A673 (cell line): Measurements from ENCODE around the gene ERFE. TPM values are rescaled to one million over a fixed set of nuclear protein-coding genes. Genes with fewer than 3 reads are reported as not detected.

ENCODE experiments used
- BruUV-seq: library from RNA; stranded (reverse); fragments of 400-500 nt; replicated peaks from 2 replicates; lab custom pipeline; 2021; lab: Mats Ljungman, UMichigan
- CTCF ChIA-PET: fragments of 300-600 bp; sonication (Branson Sonifier 250); formaldehyde crosslinking; loops from one replicate; lab custom pipeline; 2022; ENCODE audit warnings: antibody characterized with exemption; lab: Charles Lee
- POLR2A ChIA-PET: fragments of 300-600 bp; sonication (Branson Sonifier 250); formaldehyde crosslinking; loops from one replicate; lab custom pipeline; 2022; ENCODE audit warnings: antibody characterized with exemption; ENCODE audit not compliant: low non-redundant PET; lab: Charles Lee
- DNase-seq: peaks from one replicate; pipeline ENCODE4 v3.0.0-alpha.2; 2015; ENCODE audit warnings: low spot score
- H3K27ac ChIP-seq: fragments of 200-600 bp; sonication (generic); 2 replicates; pipeline ENCODE4 v1.5.1; 2016; ENCODE audit warnings: mixed run types, low read depth, mild to moderate bottlenecking, mixed read lengths, antibody characterized with exemption, low read length; ENCODE audit not compliant: poor library complexity, severe bottlenecking
- H3K27me3 ChIP-seq: fragments of 200-600 bp; sonication (generic); replicated peaks from 2 replicates; pipeline ENCODE4 v1.6.1; 2017; ENCODE audit warnings: mixed run types, low read depth, mild to moderate bottlenecking, mixed read lengths, antibody characterized with exemption, low read length; ENCODE audit not compliant: insufficient read depth, poor library complexity
- H3K36me3 ChIP-seq: fragments of 200-600 bp; sonication (generic); 2 replicates; pipeline ENCODE4 v1.6.1; 2016; ENCODE audit warnings: mixed run types, mild to moderate bottlenecking, mixed read lengths, antibody characterized with exemption, low read length; ENCODE audit not compliant: insufficient read depth, poor library complexity, severe bottlenecking
- H3K4me1 ChIP-seq: fragments of 200-600 bp; sonication (generic); 2 replicates; pipeline ENCODE4 v1.6.1; 2017; ENCODE audit warnings: mixed run types, mild to moderate bottlenecking, mixed read lengths, antibody characterized with exemption, low read length; ENCODE audit not compliant: insufficient read depth, poor library complexity, severe bottlenecking
- H3K4me3 ChIP-seq: fragments of 200-600 bp; sonication (generic); 2 replicates; pipeline ENCODE4 v1.5.1; 2016; ENCODE audit warnings: low read depth, mixed run types, mild to moderate bottlenecking, mixed read lengths, low read length; ENCODE audit not compliant: poor library complexity, severe bottlenecking
- H3K9me3 ChIP-seq: fragments of 200-600 bp; sonication (generic); 2 replicates; pipeline ENCODE4 v1.6.1; 2016; ENCODE audit warnings: mixed run types, low read depth, mild to moderate bottlenecking, mixed read lengths, antibody characterized with exemption, low read length; ENCODE audit not compliant: poor library complexity, severe bottlenecking
- EZH2 ChIP-seq: fragments of 200-600 bp; sonication (generic); IDR thresholded peaks from 2 replicates; pipeline ENCODE4 v1.6.1; 2017; ENCODE audit warnings: borderline replicate concordance, low read depth, mild to moderate bottlenecking, mixed read lengths, antibody characterized with exemption, low read length; ENCODE audit not compliant: poor library complexity, severe bottlenecking
- intact Hi-C: fragments of 100-400 bp; cut with micrococcal nuclease; formaldehyde crosslinking; loops from one replicate; pipeline ENCODE4 v1.10.0; 2022; ENCODE audit not compliant: unreplicated experiment
- total RNA-seq: library from RNA; stranded (reverse); gene quantifications from 2 replicates; pipeline ENCODE4 v1.2.3, GENCODE V29; 2021
- TF ChIP-seq, protein P1 (sequence below): fragments of 300-800, 200-600 bp; sonication (generic); conservative IDR thresholded peaks from 2 replicates; pipeline ENCODE4 v1.5.1; 2017; ENCODE audit warnings: low read depth, mild to moderate bottlenecking, antibody characterized with exemption, low read length, moderate library complexity, mixed read lengths

The ERFE gene
- total RNA-seq, 1 experiment from 2014 or later = 6.1 TPM

DNA sequence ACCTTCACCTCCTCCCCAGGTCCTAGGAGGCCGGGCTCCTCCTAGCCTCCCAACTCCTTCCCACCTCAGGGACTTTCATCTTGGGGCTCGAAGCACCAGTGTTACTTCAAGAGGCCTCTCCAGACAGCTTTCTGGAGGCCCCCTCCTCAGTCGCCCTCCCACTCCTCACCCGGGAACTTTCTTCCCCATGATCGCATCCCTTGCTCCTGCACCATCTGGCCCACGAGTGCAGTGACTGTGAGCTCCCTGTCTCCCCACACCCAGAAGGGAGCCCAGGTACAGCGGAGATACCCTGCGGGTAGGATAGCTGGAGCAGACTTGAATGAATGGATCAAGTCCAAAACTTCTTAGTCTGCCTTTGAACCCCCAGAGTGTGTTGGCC, 6.1 kb downstream of the ERFE start:
- H3K9me3 ChIP-seq = no peaks in the 10 kb centered on the region
- BruUV-seq = no TSS peak
- TF ChIP-seq EZH2 = no peak
- TF ChIP-seq, protein P1, sequence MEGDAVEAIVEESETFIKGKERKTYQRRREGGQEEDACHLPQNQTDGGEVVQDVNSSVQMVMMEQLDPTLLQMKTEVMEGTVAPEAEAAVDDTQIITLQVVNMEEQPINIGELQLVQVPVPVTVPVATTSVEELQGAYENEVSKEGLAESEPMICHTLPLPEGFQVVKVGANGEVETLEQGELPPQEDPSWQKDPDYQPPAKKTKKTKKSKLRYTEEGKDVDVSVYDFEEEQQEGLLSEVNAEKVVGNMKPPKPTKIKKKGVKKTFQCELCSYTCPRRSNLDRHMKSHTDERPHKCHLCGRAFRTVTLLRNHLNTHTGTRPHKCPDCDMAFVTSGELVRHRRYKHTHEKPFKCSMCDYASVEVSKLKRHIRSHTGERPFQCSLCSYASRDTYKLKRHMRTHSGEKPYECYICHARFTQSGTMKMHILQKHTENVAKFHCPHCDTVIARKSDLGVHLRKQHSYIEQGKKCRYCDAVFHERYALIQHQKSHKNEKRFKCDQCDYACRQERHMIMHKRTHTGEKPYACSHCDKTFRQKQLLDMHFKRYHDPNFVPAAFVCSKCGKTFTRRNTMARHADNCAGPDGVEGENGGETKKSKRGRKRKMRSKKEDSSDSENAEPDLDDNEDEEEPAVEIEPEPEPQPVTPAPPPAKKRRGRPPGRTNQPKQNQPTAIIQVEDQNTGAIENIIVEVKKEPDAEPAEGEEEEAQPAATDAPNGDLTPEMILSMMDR = no peak
- POLR2A ChIA-PET = no interaction called here
- intact Hi-C loops = loop anchor here (5.0 kb wide), 1 partner anchor 97 kb away; no protein-coding TSS in a partner anchor
- H3K4me1 ChIP-seq = peaks cover 11% of the 10 kb centered on the region
- CTCF ChIA-PET = no interaction called here
- no peak overlapping the region for H3K27ac ChIP-seq
- no peak for DNase-seq
- peaks cover 12% of the 10 kb centered on the region for H3K36me3 ChIP-seq
- H3K4me3 ChIP-seq = no peak overlapping the region
- peaks cover 6% of the 10 kb centered on the region for H3K27me3 ChIP-seq

DNA sequence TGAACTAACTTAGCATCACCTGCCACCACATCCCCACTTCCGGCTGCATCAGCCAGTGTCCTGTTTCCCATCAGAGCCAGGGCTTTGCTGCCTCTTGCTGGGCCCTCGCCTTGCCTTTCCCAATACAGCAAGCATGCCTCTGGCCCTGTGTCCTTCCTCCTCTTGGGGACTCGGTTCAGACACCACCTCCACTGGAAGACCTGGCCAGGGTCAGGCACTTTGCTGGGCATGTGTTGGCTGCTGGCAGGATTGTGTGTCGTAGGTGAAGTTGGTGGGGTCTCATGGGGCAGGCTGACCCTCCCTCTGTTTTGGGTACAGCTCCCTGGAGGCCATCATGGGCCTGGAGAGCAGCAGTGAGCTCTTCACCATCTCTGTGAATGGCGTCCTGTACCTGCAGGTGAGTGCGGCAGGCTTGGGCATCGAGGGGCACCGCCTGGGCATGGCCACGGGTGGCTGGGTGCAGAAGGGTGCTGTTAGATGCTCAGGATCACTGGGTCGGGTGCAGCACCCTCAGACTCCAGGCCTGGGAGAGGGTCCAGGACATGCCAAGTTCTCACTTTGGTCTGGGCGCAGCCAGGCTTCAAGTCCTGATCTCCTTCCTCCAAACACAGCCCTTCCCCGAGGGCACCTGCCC, 6.6 kb downstream of the ERFE start:
- Histone ChIP-seq H3K27me3 (peaks cover 6% of the 10 kb centered on the region), H3K27ac (no peak overlapping the region), H3K36me3 (peaks cover 17% of the 10 kb centered on the region), H3K4me1 (peaks cover 16% of the 10 kb centered on the region), H3K9me3 (no peaks in the 10 kb centered on the region), H3K4me3 (no peak overlapping the region)
- ChIA-PET CTCF (no interaction called here), POLR2A (no interaction called here)
- intact Hi-C loops = no loop called here
- no peak for DNase-seq
- TF ChIP-seq, protein P1 = no peak
- no peak for TF ChIP-seq EZH2
- BruUV-seq = no TSS peak

DNA sequence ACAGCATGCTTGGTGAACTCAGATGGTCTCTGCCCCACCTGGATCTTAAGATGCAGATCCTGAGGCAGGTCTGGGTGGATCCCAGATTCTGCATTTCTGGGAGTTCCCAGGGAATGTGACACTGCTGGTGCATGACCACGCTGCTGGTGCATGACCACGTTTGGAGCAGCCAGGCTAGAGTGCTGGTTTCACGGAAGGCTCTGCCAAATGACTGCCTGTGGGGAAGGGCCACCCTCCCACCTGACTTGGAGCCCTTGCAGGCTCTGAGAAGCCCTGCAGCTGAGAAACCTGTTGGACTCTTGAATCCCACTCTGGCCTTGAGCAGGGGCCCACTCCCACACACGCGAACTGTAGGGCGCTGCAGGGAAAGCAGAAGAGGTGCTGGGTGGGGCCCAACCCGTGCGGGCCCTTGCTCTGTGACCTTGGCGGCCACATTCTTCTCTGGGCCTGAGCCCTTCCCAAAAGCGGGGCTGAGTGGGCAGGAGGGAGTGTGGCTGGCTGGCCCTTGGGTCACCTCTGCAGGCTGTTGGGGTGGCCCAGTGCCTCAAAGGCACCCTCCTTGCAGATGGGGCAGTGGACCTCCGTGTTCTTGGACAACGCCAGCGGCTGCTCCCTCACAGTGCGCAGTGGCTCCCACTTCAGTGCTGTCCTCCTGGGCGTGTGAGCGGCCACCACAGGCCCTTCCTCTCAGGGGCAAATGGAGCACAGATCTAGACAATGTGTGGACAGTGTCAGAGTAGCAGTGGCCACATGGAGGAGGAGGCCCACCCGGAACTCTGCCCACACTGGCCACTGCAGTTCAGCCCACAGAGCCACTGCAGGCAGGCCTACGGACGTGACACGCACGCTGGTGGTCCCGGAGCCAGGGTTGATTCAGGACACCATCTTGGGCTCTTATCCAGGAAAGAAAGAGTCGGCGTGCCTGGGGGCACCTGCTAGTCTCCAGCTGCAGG, 7.9 kb downstream of the ERFE start:
- ChIA-PET CTCF (no interaction called here), POLR2A (no interaction called here)
- Histone ChIP-seq H3K36me3 (peaks cover 24% of the 10 kb centered on the region), H3K4me3 (no peak overlapping the region), H3K27ac (no peak overlapping the region), H3K9me3 (no peaks in the 10 kb centered on the region), H3K4me1 (peaks cover 16% of the 10 kb centered on the region), H3K27me3 (peaks cover 6% of the 10 kb centered on the region)
- intact Hi-C loops = no loop called here
- no peak for DNase-seq
- no TSS peak for BruUV-seq
- TF ChIP-seq, protein P1 = no peak
- TF ChIP-seq EZH2 = no peak
